H1 (cell line): ENCODE results near the gene AOPEP. TPM values are rescaled to one million over a fixed set of nuclear protein-coding genes. Genes with fewer than 3 reads are reported as not detected.

Experiments
- CTCF ChIA-PET: fragments of 300-600 bp; sonication (Branson Sonifier 250); formaldehyde crosslinking; loops from one replicate; lab custom pipeline; 2021; ENCODE audit not compliant: partially characterized antibody; lab: Charles Lee
- POLR2A ChIA-PET: fragments of 300-600 bp; sonication (Branson Sonifier 250); formaldehyde crosslinking; loops from one replicate; lab custom pipeline; 2021; ENCODE audit warnings: inconsistent platforms; ENCODE audit not compliant: partially characterized antibody; lab: Charles Lee
- DNase-seq, 2 experiments: peaks; one replicate each; pipeline versions ENCODE4 v3.0.0 to v3.0.0-alpha.2; 2010 to 2022; ENCODE audit warnings: low spot score in 2 of 2, low read depth in 1 of 2, mixed read lengths in 1 of 2
- FAIRE-seq: peaks from 2 replicates; lab custom pipeline; 2011; peaks lifted over from hg19 to GRCh38; lab: Jason Lieb, UNC
- H2AFZ ChIP-seq: 2 replicates; pipeline ENCODE4 v1.8.1; 2012; ENCODE audit warnings: low read length, inconsistent platforms
- H2AK5ac ChIP-seq: 2 replicates; pipeline ENCODE4 v1.6.1; 2013; ENCODE audit warnings: low read depth, low read length
- H2BK120ac ChIP-seq: replicated peaks from 2 replicates; pipeline ENCODE3; 2013; ENCODE audit warnings: low read depth, low read length, inconsistent platforms
- H2BK12ac ChIP-seq: 2 replicates; pipeline ENCODE4 v1.6.1; 2013; ENCODE audit warnings: low read depth, low read length
- H2BK15ac ChIP-seq: 2 replicates; pipeline ENCODE4 v1.6.1; 2013; ENCODE audit warnings: low read length
- H2BK20ac ChIP-seq: 2 replicates; pipeline ENCODE4 v1.6.1; 2013; ENCODE audit warnings: low read length
- H2BK5ac ChIP-seq: 2 replicates; pipeline ENCODE4 v1.6.1; 2013; ENCODE audit warnings: low read depth, low read length
- H3K14ac ChIP-seq: 2 replicates; pipeline ENCODE4 v1.6.1; 2013; ENCODE audit warnings: inconsistent platforms; ENCODE audit not compliant: insufficient read length
- H3K18ac ChIP-seq: 2 replicates; pipeline ENCODE4 v1.6.1; 2013; ENCODE audit warnings: low read length; ENCODE audit errors: extremely low read depth
- H3K23ac ChIP-seq: 2 replicates; pipeline ENCODE4 v1.6.1; 2013; ENCODE audit warnings: inconsistent platforms; ENCODE audit not compliant: insufficient read length
- H3K23me2 ChIP-seq: 2 replicates; pipeline ENCODE4 v1.6.1; 2013; ENCODE audit warnings: low read depth, low read length
- H3K27ac ChIP-seq: 2 replicates; pipeline ENCODE4 v1.6.1; 2011; ENCODE audit warnings: low read depth, low read length, inconsistent platforms
- H3K27me3 ChIP-seq, 4 experiments: replicated peaks in 1 of 4; 1 replicate in 1 of 4; 2 replicates in 3 of 4; pipeline versions ENCODE4 v1.6.1 to v1.8.1; 2011 to 2013; ENCODE audit warnings: low read length in 3 of 4, mild to moderate bottlenecking in 3 of 4, inconsistent platforms in 2 of 4, mixed read lengths in 2 of 4, moderate library complexity in 1 of 4; ENCODE audit not compliant: control insufficient read depth in 3 of 4, insufficient read depth in 3 of 4; ENCODE audit errors: extremely low read depth in 1 of 4
- H3K36me3 ChIP-seq, 4 experiments: 2 replicates each; pipeline versions ENCODE4 v1.6.1 to v1.8.1; 2011 to 2013; ENCODE audit warnings: mild to moderate bottlenecking in 4 of 4, low read length in 3 of 4, moderate library complexity in 2 of 4, control low read depth in 1 of 4, inconsistent platforms in 1 of 4; ENCODE audit not compliant: insufficient read depth in 4 of 4, control insufficient read depth in 2 of 4
- H3K4ac ChIP-seq: replicated peaks from 2 replicates; pipeline ENCODE3; 2013; ENCODE audit warnings: low read length, low read depth, mixed read lengths, inconsistent platforms; ENCODE audit not compliant: insufficient read length
- H3K4me1 ChIP-seq, 4 experiments: replicated peaks in 1 of 4; 1 replicate in 1 of 4; 2 replicates in 3 of 4; pipeline versions ENCODE4 v1.6.1 to v1.8.1; 2011 to 2013; ENCODE audit warnings: low read length in 3 of 4, inconsistent platforms in 2 of 4, mixed read lengths in 1 of 4; ENCODE audit not compliant: insufficient read depth in 4 of 4, control insufficient read depth in 3 of 4
- H3K4me2 ChIP-seq, 2 experiments: 2 replicates each; pipeline versions ENCODE4 v1.6.1 to v1.8.1; 2011 to 2013; ENCODE audit warnings: low read depth in 2 of 2, low read length in 2 of 2, control low read depth in 1 of 2, inconsistent platforms in 1 of 2, mild to moderate bottlenecking in 1 of 2; ENCODE audit not compliant: insufficient read depth in 1 of 2
- H3K4me3 ChIP-seq, 4 experiments: fragments of 200-600, 300-600 bp in 1 of 4; sonication (generic), shearing (Covaris generic), sonication (Bioruptor Twin) in 1 of 4; 2 replicates each; pipeline versions ENCODE4 v1.5.1 to v1.8.1; 2011 to 2016; ENCODE audit warnings: low read length in 4 of 4, low read depth in 3 of 4, control low read depth in 2 of 4, inconsistent platforms in 2 of 4, mild to moderate bottlenecking in 2 of 4, mixed read lengths in 1 of 4, moderate library complexity in 1 of 4; ENCODE audit not compliant: insufficient read depth in 2 of 4; ENCODE audit errors: extremely low read depth in 1 of 4
- H3K56ac ChIP-seq: replicated peaks from 2 replicates; pipeline ENCODE3; 2013; ENCODE audit warnings: low read depth, mild to moderate bottlenecking, mixed read lengths, low read length, inconsistent platforms; ENCODE audit not compliant: insufficient read length
- H3K79me1 ChIP-seq: 2 replicates; pipeline ENCODE4 v1.6.1; 2013; ENCODE audit warnings: low read depth, low read length, control low read depth
- H3K79me2 ChIP-seq, 2 experiments: 2 replicates each; pipeline versions ENCODE4 v1.6.1 to v1.8.1; 2012 to 2013; ENCODE audit warnings: low read length in 2 of 2, mild to moderate bottlenecking in 2 of 2, inconsistent platforms in 1 of 2; ENCODE audit not compliant: insufficient read depth in 2 of 2, control insufficient read depth in 1 of 2
- H3K9ac ChIP-seq, 4 experiments: replicated peaks in 1 of 4; 1 replicate in 1 of 4; 2 replicates in 3 of 4; pipeline versions ENCODE4 v1.6.1 to v1.8.1; 2011 to 2013; ENCODE audit warnings: low read depth in 3 of 4, low read length in 3 of 4, control low read depth in 2 of 4, mild to moderate bottlenecking in 2 of 4, moderate library complexity in 2 of 4, inconsistent platforms in 1 of 4; ENCODE audit errors: extremely low read depth in 1 of 4
- H3K9me3 ChIP-seq, 2 experiments: 2 replicates each; pipeline versions ENCODE4 v1.6.1 to v1.8.1; 2012 to 2013; ENCODE audit warnings: mild to moderate bottlenecking in 2 of 2, moderate library complexity in 2 of 2, control low read depth in 1 of 2, inconsistent platforms in 1 of 2, low read depth in 1 of 2, low read length in 1 of 2, mixed read lengths in 1 of 2; ENCODE audit not compliant: insufficient read depth in 2 of 2
- H4K20me1 ChIP-seq, 2 experiments: replicated peaks in 1 of 2; 2 replicates each; pipeline versions ENCODE3 to v1.8.1; 2011 to 2013; ENCODE audit warnings: inconsistent platforms in 2 of 2, low read length in 2 of 2, mild to moderate bottlenecking in 1 of 2; ENCODE audit not compliant: insufficient read depth in 2 of 2, control insufficient read depth in 1 of 2
- H4K5ac ChIP-seq: 2 replicates; pipeline ENCODE4 v1.6.1; 2013; ENCODE audit warnings: low read length, low read depth, mixed read lengths, inconsistent platforms; ENCODE audit not compliant: insufficient read length
- H4K8ac ChIP-seq: 2 replicates; pipeline ENCODE4 v1.8.0; 2013; ENCODE audit warnings: mild to moderate bottlenecking, moderate library complexity, low read length, inconsistent platforms; ENCODE audit not compliant: insufficient read depth; ENCODE audit errors: extremely low read depth
- H4K91ac ChIP-seq: replicated peaks from 2 replicates; pipeline ENCODE3; 2013; ENCODE audit warnings: low read length, mixed read lengths, inconsistent platforms; ENCODE audit not compliant: insufficient read length
- CEBPB ChIP-seq: IDR thresholded peaks from 2 replicates; pipeline ENCODE4 v1.6.1; 2012; ENCODE audit warnings: low read depth, low read length
- RAD21 ChIP-seq, 2 experiments: IDR thresholded peaks in 1 of 2; conservative IDR thresholded peaks in 1 of 2; 2 replicates each; pipeline ENCODE4 v1.6.1; 2011; ENCODE audit warnings: low read depth in 2 of 2, low read length in 2 of 2, improper control_type of control experiment in 1 of 2, inconsistent platforms in 1 of 2, mild to moderate bottlenecking in 1 of 2, moderate library complexity in 1 of 2
- TBP ChIP-seq: IDR thresholded peaks from 2 replicates; pipeline ENCODE4 v1.6.1; 2011; ENCODE audit warnings: low read depth, low read length, improper control_type of control experiment
- WGBS, 2 experiments: shearing (Covaris generic) in 1 of 2; methylation state at CpG; one replicate each; pipeline versions ENCODE4 v1.1.6 to v1.1.7; 2013 to 2015; ENCODE audit warnings: low lambda C conversion rate in 2 of 2, mixed read lengths in 2 of 2, inconsistent platforms in 1 of 2, low coverage in 1 of 2, missing lambda C conversion rate in 1 of 2; ENCODE audit not compliant: insufficient replicate concordance in 2 of 2, insufficient coverage in 1 of 2, insufficient read length in 1 of 2; ENCODE audit errors: extremely low coverage in 1 of 2, missing lambda C conversion rate in 1 of 2; 5-methylcytosine and 5-hydroxymethylcytosine counted together
- polyA plus RNA-seq, 7 experiments: library from polyadenylated mRNA; depleted of rRNA in 3 of 7; stranded (reverse) in 5 of 7; unstranded in 2 of 7; fragments of >200 nt in 5 of 7; fragments of 200-250 nt in 2 of 7; gene quantifications; 1 replicate in 5 of 7; 2 replicates in 1 of 7; 4 replicates in 1 of 7; pipeline versions ENCODE4 v1.2.1 to v1.2.3, GENCODE V29; 2011 to 2013; ENCODE audit warnings: missing spikeins in 2 of 7, mixed read lengths in 2 of 7
- total RNA-seq: library from RNA; stranded (reverse); fragmentation: NEBNext Ultra II Directional; extraction: Animal tissue kit (Norgen Biotek cat#: 25700); gene quantifications from 2 replicates; pipeline ENCODE4 v1.2.1, GENCODE V29; 2021

Gene AOPEP
- total and polyA plus RNA-seq, 2 of the 8 experiments (the other 6 are each of a cell fraction or from before 2014, with no cell fraction given), result 6.1 to 14.3 TPM

GRCh38 chr9:94779031-94779430 is 52.5 kb downstream of the AOPEP start:
- DNase-seq, result no peak
- TF ChIP-seq CEBPB (no peak), RAD21 (IDR thresholded peaks at IDR 0.05 in 1 of 2, conservative IDR thresholded peaks at IDR 0.05 in 1 of 2; ENCODE audit: low read depth in 2 of 2, low read length in 2 of 2) (peak; percentile 3 to 8; a peak in 1 of 4 replicates), TBP (no peak)
- TF ChIP-seq, all 59 proteins: peak for 1
- H3K36me3 ChIP-seq, result no peaks in the 10 kb centered on the region
- no peak overlapping the region for H2BK12ac ChIP-seq
- ChIA-PET CTCF (interaction anchor here (0.7 kb wide), 2 partner anchors 21 to 266 kb away, joined by 3 to 5 read pairs; no protein-coding TSS in a partner anchor), POLR2A (interaction anchor here (0.6 kb wide), 1 partner anchor 1473 kb away, joined by 3 read pairs; no protein-coding TSS in a partner anchor)
- H3K79me2 ChIP-seq, result no peaks in the 10 kb centered on the region
- no peak overlapping the region for H2BK15ac ChIP-seq
- H3K4me3 ChIP-seq, result no peak overlapping the region
- H3K56ac ChIP-seq, result no peak overlapping the region
- no peak overlapping the region for H3K4me2 ChIP-seq
- H3K14ac ChIP-seq, result no peak overlapping the region
- FAIRE-seq, result no peak
- H3K79me1 ChIP-seq, result no peaks in the 10 kb centered on the region
- no peaks in the 10 kb centered on the region for H4K20me1 ChIP-seq
- no peaks in the 10 kb centered on the region for H3K23me2 ChIP-seq
- no peaks in the 10 kb centered on the region; a peak in 1 of 7 replicates for H3K4me1 ChIP-seq
- H3K9ac ChIP-seq, result no peak overlapping the region
- H3K18ac ChIP-seq, result no peak overlapping the region
- H2BK5ac ChIP-seq, result no peak overlapping the region
- no peak overlapping the region for H4K8ac ChIP-seq
- H4K91ac ChIP-seq, result no peak overlapping the region
- 91% methylated on average over 2 of the region's 2 CpGs; no CpG with 5 or more reads in 1 of the 2 experiments for WGBS, 2 experiments
- no peaks in the 10 kb centered on the region for H3K27me3 ChIP-seq
- no peak overlapping the region for H3K4ac ChIP-seq
- no peak overlapping the region for H2BK20ac ChIP-seq
- H2AFZ ChIP-seq, result no peak overlapping the region
- H3K23ac ChIP-seq, result no peak overlapping the region
- H2AK5ac ChIP-seq, result no peak overlapping the region
- H3K9me3 ChIP-seq, result no peaks in the 10 kb centered on the region
- no peak overlapping the region for H4K5ac ChIP-seq
- no peak overlapping the region for H2BK120ac ChIP-seq
- no peak overlapping the region for H3K27ac ChIP-seq
